ENCODE measurements around the gene ADAMTSL3. TPM values are rescaled to one million over a fixed set of nuclear protein-coding genes. Genes with fewer than 3 reads are reported as not detected.
"Not testable (repeated sequence)": the region's sequence is repeated elsewhere in the genome, so short reads cannot be mapped to it uniquely, and the experiment has no call there.

ADAMTSL3 gene
- total RNA-seq, 1 donor from 2014 or later = 11.6 TPM

GRCh38 chr15:83745771-83746170 lies 91.8 kb downstream of the ADAMTSL3 start:
- no peak for DNase-seq (ENCODE audit: low spot score)

- no peak for DNase-seq (ENCODE audit: low spot score)
These were observed 92.3 kb downstream of the ADAMTSL3 start for GRCh38 chr15:83746231-83746630.

GRCh38 chr15:83747050-83747717 lies 93.3 kb downstream of the ADAMTSL3 start:
- DNase-seq (ENCODE audit: low spot score) = peak; percentile 73

- DNase-seq (ENCODE audit: low spot score) = no peak
These were observed 93.8 kb downstream of the ADAMTSL3 start for GRCh38 chr15:83747718-83748110.

GRCh38 chr15:83753872-83754493 lies 100.1 kb downstream of the ADAMTSL3 start:
- peak; percentile 25 for DNase-seq (ENCODE audit: low spot score)

- DNase-seq (ENCODE audit: low spot score) = not testable (repeated sequence)
These were observed 103.4 kb downstream of the ADAMTSL3 start for GRCh38 chr15:83757291-83757690.

- DNase-seq (ENCODE audit: low spot score) = no peak
These were observed 108.4 kb downstream of the ADAMTSL3 start for GRCh38 chr15:83762367-83762766.

GRCh38 chr15:83764201-83764838 lies 110.4 kb downstream of the ADAMTSL3 start:
- DNase-seq (ENCODE audit: low spot score) = peak; percentile 75

- DNase-seq (ENCODE audit: low spot score) = peak; percentile 97
These were observed 112.4 kb downstream of the ADAMTSL3 start for GRCh38 chr15:83766339-83766738.

GRCh38 chr15:83767741-83768140 lies 113.8 kb downstream of the ADAMTSL3 start:
- DNase-seq (ENCODE audit: low spot score) = peak; percentile 55

GRCh38 chr15:83769411-83769999 lies 115.6 kb downstream of the ADAMTSL3 start:
- no peak for DNase-seq (ENCODE audit: low spot score)

GRCh38 chr15:83775738-83776137 lies 121.8 kb downstream of the ADAMTSL3 start:
- no peak for DNase-seq (ENCODE audit: low spot score)

GRCh38 chr15:83776986-83777385 lies 123.1 kb downstream of the ADAMTSL3 start:
- no peak for DNase-seq (ENCODE audit: low spot score)

GRCh38 chr15:83783227-83783626 lies 129.3 kb downstream of the ADAMTSL3 start:
- DNase-seq (ENCODE audit: low spot score) = no peak

- DNase-seq (ENCODE audit: low spot score) = no peak
These were observed 131.1 kb downstream of the ADAMTSL3 start for GRCh38 chr15:83784975-83785374.

GRCh38 chr15:83786336-83786735 lies 132.4 kb downstream of the ADAMTSL3 start:
- no peak for DNase-seq (ENCODE audit: low spot score)

GRCh38 chr15:83793069-83793468 lies 139.1 kb downstream of the ADAMTSL3 start:
- DNase-seq (ENCODE audit: low spot score) = no peak

GRCh38 chr15:83794209-83794608 lies 140.3 kb downstream of the ADAMTSL3 start:
- no peak for DNase-seq (ENCODE audit: low spot score)

GRCh38 chr15:83809345-83809744 lies 155.4 kb downstream of the ADAMTSL3 start:
- DNase-seq (ENCODE audit: low spot score) = no peak

GRCh38 chr15:83810110-83810509 lies 156.2 kb downstream of the ADAMTSL3 start:
- DNase-seq (ENCODE audit: low spot score) = no peak

- DNase-seq (ENCODE audit: low spot score) = peak; percentile 87
These were observed 159.8 kb downstream of the ADAMTSL3 start for GRCh38 chr15:83813682-83814081.

- peak; percentile 64 for DNase-seq (ENCODE audit: low spot score)
These were observed 161.6 kb downstream of the ADAMTSL3 start for GRCh38 chr15:83815506-83815905.
